Activated CD4-positive, alpha-beta T cell treated with anti-CD3 and anti-CD28 coated beads, Interleukin-2, amount 10 ng/mL, durations not matched to agents 24 days and 14 days (primary cell): Measurements from ENCODE around the gene SMYD4. TPM values are rescaled to one million over a fixed set of nuclear protein-coding genes. Genes with fewer than 3 reads are reported as not detected.
"Not testable (repeated sequence)": the region's sequence is repeated elsewhere in the genome, so short reads cannot be mapped to it uniquely, and the experiment has no call there.

ENCODE experiments used
- DNase-seq: peaks from one replicate; pipeline ENCODE4 v3.0.0; 2022
- H3K27ac Mint-ChIP-seq: one replicate; pipeline ENCODE4 v1.8.0; 2022; ENCODE audit warnings: mild to moderate bottlenecking, mixed read lengths
- H3K27me3 Mint-ChIP-seq: one replicate; pipeline ENCODE4 v1.8.0; 2022; ENCODE audit warnings: mixed read lengths
- H3K36me3 Mint-ChIP-seq: one replicate; pipeline ENCODE4 v1.8.0; 2022; ENCODE audit warnings: low read depth, mild to moderate bottlenecking, mixed read lengths
- H3K4me1 Mint-ChIP-seq: one replicate; pipeline ENCODE4 v1.8.0; 2021; ENCODE audit warnings: mixed read lengths
- H3K4me3 Mint-ChIP-seq: one replicate; pipeline ENCODE4 v1.8.0; 2022; ENCODE audit warnings: mild to moderate bottlenecking, moderate library complexity, mixed read lengths
- H3K9me3 Mint-ChIP-seq: one replicate; pipeline ENCODE4 v1.8.0; 2021; ENCODE audit warnings: mixed read lengths
- intact Hi-C: fragments of 100-400 bp; cut with micrococcal nuclease; formaldehyde crosslinking; loops from one replicate; pipeline ENCODE4 v1.15.1; 2023
- total RNA-seq: library from RNA; stranded (reverse); gene quantifications from 2 replicates; pipeline ENCODE4 v1.2.3, GENCODE V29; 2022

Gene SMYD4
- total RNA-seq, 1 donor from 2014 or later = 30.7 TPM

GRCh38 chr17:1807890-1808289, 21.8 kb downstream of the SMYD4 start:
- intact Hi-C loops = no loop called here
- Mint-ChIP-seq H3K36me3 (peaks cover 44% of the 10 kb centered on the region), H3K27me3 (no peaks in the 10 kb centered on the region), H3K4me1 (peaks cover 2% of the 10 kb centered on the region), H3K4me3 (no peak overlapping the region), H3K27ac (no peak overlapping the region), H3K9me3 (no peaks in the 10 kb centered on the region)
- DNase-seq = no peak

GRCh38 chr17:1803280-1803679, 26.4 kb downstream of the SMYD4 start:
- peaks cover 2% of the 10 kb centered on the region for H3K4me1 Mint-ChIP-seq
- DNase-seq = no peak
- no peaks in the 10 kb centered on the region for H3K27me3 Mint-ChIP-seq
- H3K9me3 Mint-ChIP-seq = no peaks in the 10 kb centered on the region
- intact Hi-C loops = no loop called here
- H3K36me3 Mint-ChIP-seq = peaks cover 41% of the 10 kb centered on the region
- H3K27ac Mint-ChIP-seq = no peak overlapping the region
- no peak overlapping the region for H3K4me3 Mint-ChIP-seq

- Mint-ChIP-seq H3K4me3 (no peak overlapping the region), H3K27me3 (no peaks in the 10 kb centered on the region), H3K36me3 (peaks cover 35% of the 10 kb centered on the region), H3K9me3 (no peaks in the 10 kb centered on the region), H3K4me1 (peaks cover under 1% of the 10 kb centered on the region), H3K27ac (no peak overlapping the region)
- DNase-seq = no peak
- intact Hi-C loops = no loop called here
Observed at GRCh38 chr17:1802429-1802828, 27.3 kb downstream of the SMYD4 start.

GRCh38 chr17:1800712-1801111, 29.0 kb downstream of the SMYD4 start:
- H3K27ac Mint-ChIP-seq = no peak overlapping the region
- intact Hi-C loops = no loop called here
- H3K9me3 Mint-ChIP-seq = no peaks in the 10 kb centered on the region
- H3K36me3 Mint-ChIP-seq = peaks cover 39% of the 10 kb centered on the region
- H3K4me3 Mint-ChIP-seq = no peak overlapping the region
- DNase-seq = no peak
- peaks cover 6% of the 10 kb centered on the region for H3K4me1 Mint-ChIP-seq
- H3K27me3 Mint-ChIP-seq = no peaks in the 10 kb centered on the region

GRCh38 chr17:1800240-1800639, 29.5 kb downstream of the SMYD4 start:
- DNase-seq = no peak
- Mint-ChIP-seq H3K27me3 (no peaks in the 10 kb centered on the region), H3K4me1 (peaks cover 7% of the 10 kb centered on the region), H3K36me3 (peaks cover 39% of the 10 kb centered on the region), H3K27ac (no peak overlapping the region), H3K9me3 (no peaks in the 10 kb centered on the region), H3K4me3 (no peak overlapping the region)
- intact Hi-C loops = no loop called here

GRCh38 chr17:1797846-1798245, 31.9 kb downstream of the SMYD4 start:
- H3K4me3 Mint-ChIP-seq, H3K4me1 Mint-ChIP-seq, H3K9me3 Mint-ChIP-seq, intact Hi-C loops, H3K27me3 Mint-ChIP-seq, H3K27ac Mint-ChIP-seq, DNase-seq: not testable (repeated sequence)
- peaks cover 25% of the 10 kb centered on the region for H3K36me3 Mint-ChIP-seq

GRCh38 chr17:1797323-1797722, 32.4 kb downstream of the SMYD4 start:
- Mint-ChIP-seq H3K27ac (no peak overlapping the region), H3K36me3 (peaks cover 25% of the 10 kb centered on the region), H3K27me3 (no peaks in the 10 kb centered on the region), H3K9me3 (no peaks in the 10 kb centered on the region), H3K4me3 (no peak overlapping the region), H3K4me1 (peaks cover 10% of the 10 kb centered on the region)
- intact Hi-C loops = no loop called here
- DNase-seq = no peak

GRCh38 chr17:1796800-1797199, 32.9 kb downstream of the SMYD4 start:
- no peak for DNase-seq
- H3K27ac Mint-ChIP-seq = no peak overlapping the region
- intact Hi-C loops = no loop called here
- no peaks in the 10 kb centered on the region for H3K9me3 Mint-ChIP-seq
- H3K36me3 Mint-ChIP-seq = peaks cover 25% of the 10 kb centered on the region
- H3K27me3 Mint-ChIP-seq = no peaks in the 10 kb centered on the region
- peaks cover 10% of the 10 kb centered on the region for H3K4me1 Mint-ChIP-seq
- no peak overlapping the region for H3K4me3 Mint-ChIP-seq

GRCh38 chr17:1793447-1793806, 36.3 kb downstream of the SMYD4 start:
- peaks cover 21% of the 10 kb centered on the region for H3K36me3 Mint-ChIP-seq
- no peak overlapping the region for H3K4me3 Mint-ChIP-seq
- DNase-seq = no peak
- no peak overlapping the region for H3K27ac Mint-ChIP-seq
- H3K9me3 Mint-ChIP-seq = no peaks in the 10 kb centered on the region
- intact Hi-C loops = no loop called here
- no peaks in the 10 kb centered on the region for H3K27me3 Mint-ChIP-seq
- peaks cover 10% of the 10 kb centered on the region for H3K4me1 Mint-ChIP-seq

GRCh38 chr17:1792495-1793446, 36.9 kb downstream of the SMYD4 start:
- no peak overlapping the region for H3K4me3 Mint-ChIP-seq
- no peak overlapping the region for H3K27ac Mint-ChIP-seq
- DNase-seq = no peak
- H3K9me3 Mint-ChIP-seq = no peaks in the 10 kb centered on the region
- H3K27me3 Mint-ChIP-seq = no peaks in the 10 kb centered on the region
- peaks cover 10% of the 10 kb centered on the region for H3K4me1 Mint-ChIP-seq
- intact Hi-C loops = no loop called here
- peaks cover 21% of the 10 kb centered on the region for H3K36me3 Mint-ChIP-seq

- H3K4me1 Mint-ChIP-seq = peaks cover 2% of the 10 kb centered on the region
- peaks cover 24% of the 10 kb centered on the region for H3K36me3 Mint-ChIP-seq
- no peak overlapping the region for H3K4me3 Mint-ChIP-seq
- H3K27me3 Mint-ChIP-seq = no peaks in the 10 kb centered on the region
- H3K27ac Mint-ChIP-seq = no peak overlapping the region
- intact Hi-C loops = no loop called here
- DNase-seq = no peak
- no peaks in the 10 kb centered on the region for H3K9me3 Mint-ChIP-seq
Observed at GRCh38 chr17:1789936-1790335, 39.8 kb downstream of the SMYD4 start.

- H3K27me3 Mint-ChIP-seq = no peaks in the 10 kb centered on the region
- no peak overlapping the region for H3K27ac Mint-ChIP-seq
- no peaks in the 10 kb centered on the region for H3K9me3 Mint-ChIP-seq
- DNase-seq = no peak
- H3K36me3 Mint-ChIP-seq = peaks cover 37% of the 10 kb centered on the region
- H3K4me3 Mint-ChIP-seq = no peak overlapping the region
- H3K4me1 Mint-ChIP-seq = peaks cover 7% of the 10 kb centered on the region
- intact Hi-C loops = no loop called here
Observed at GRCh38 chr17:1787301-1787902, 42.3 kb downstream of the SMYD4 start.

- Mint-ChIP-seq H3K4me3 (no peak overlapping the region), H3K36me3 (peaks cover 44% of the 10 kb centered on the region), H3K4me1 (peaks cover 7% of the 10 kb centered on the region), H3K27me3 (no peaks in the 10 kb centered on the region), H3K9me3 (no peaks in the 10 kb centered on the region), H3K27ac (no peak overlapping the region)
- intact Hi-C loops = no loop called here
- DNase-seq = no peak
Observed at GRCh38 chr17:1786708-1787107, 43.0 kb downstream of the SMYD4 start.

- no peak for DNase-seq
- Mint-ChIP-seq H3K9me3 (no peaks in the 10 kb centered on the region), H3K27ac (no peak overlapping the region), H3K36me3 (peaks cover 47% of the 10 kb centered on the region), H3K4me3 (no peak overlapping the region), H3K27me3 (no peaks in the 10 kb centered on the region), H3K4me1 (peaks cover 7% of the 10 kb centered on the region)
- intact Hi-C loops = no loop called here
Observed at GRCh38 chr17:1785930-1786329, 43.8 kb downstream of the SMYD4 start.
